CD4-positive, alpha-beta T cell (primary cell): ENCODE data around the gene GCG. TPM values are rescaled to one million over a fixed set of nuclear protein-coding genes. Genes with fewer than 3 reads are reported as not detected.

Experiments used
- ATAC-seq: fragments of 200-7000 bp; cut with Tn5 transposase; one replicate; pipeline ENCODE4 v1.10.0; 2022; ENCODE audit warnings: mild to moderate bottlenecking; ENCODE audit not compliant: poor library complexity
- CTCF ChIA-PET: fragments of 350-600 bp; sonication (Branson Sonifier 250); formaldehyde crosslinking; loops from one replicate; lab custom pipeline; 2021; ENCODE audit warnings: antibody characterized with exemption, inconsistent platforms; lab: Charles Lee
- POLR2A ChIA-PET: fragments of 350-600 bp; sonication (Branson Sonifier 250); formaldehyde crosslinking; loops from one replicate; lab custom pipeline; 2021; ENCODE audit warnings: antibody characterized with exemption, inconsistent platforms; lab: Charles Lee
- DNase-seq, 14 experiments: peaks; one replicate each; pipeline ENCODE4 v3.0.0-alpha.2; 2013 to 2020; ENCODE audit warnings: mixed read lengths in 2 of 14
- H3K27ac ChIP-seq, 2 donors: one replicate each; pipeline versions ENCODE4 v1.5.1 to v1.7.0; 2013; ENCODE audit warnings: low read length in 2 of 2, low read depth in 1 of 2, mild to moderate bottlenecking in 1 of 2
- H3K27me3 ChIP-seq, 2 experiments: 1 replicate in 1 of 2; 2 replicates in 1 of 2; pipeline versions ENCODE4 v1.6.1 to v1.7.0; 2013; ENCODE audit warnings: low read length in 2 of 2, control low read depth in 1 of 2, mild to moderate bottlenecking in 1 of 2, moderate library complexity in 1 of 2; ENCODE audit not compliant: insufficient read depth in 2 of 2, control insufficient read depth in 1 of 2
- H3K36me3 ChIP-seq: one replicate; pipeline ENCODE4 v1.6.1; 2013; ENCODE audit warnings: low read length, control low read depth; ENCODE audit not compliant: insufficient read depth
- H3K4me1 ChIP-seq: one replicate; pipeline ENCODE4 v1.6.1; 2013; ENCODE audit warnings: low read length, control low read depth; ENCODE audit not compliant: insufficient read depth
- H3K4me3 ChIP-seq: one replicate; pipeline ENCODE4 v1.5.1; 2013; ENCODE audit warnings: mild to moderate bottlenecking, low read length, moderate library complexity
- H3K9me3 ChIP-seq, 2 experiments: 1 replicate in 1 of 2; 2 replicates in 1 of 2; pipeline versions ENCODE4 v1.6.1 to v1.7.0; 2013; ENCODE audit warnings: low read length in 2 of 2, mild to moderate bottlenecking in 2 of 2, control low read depth in 1 of 2, moderate library complexity in 1 of 2; ENCODE audit not compliant: control insufficient read depth in 1 of 2, insufficient read depth in 1 of 2
- H3K27ac Mint-ChIP-seq: one replicate; pipeline ENCODE4 v1.8.0; 2020; ENCODE audit warnings: mixed read lengths
- H3K27me3 Mint-ChIP-seq: one replicate; pipeline ENCODE4 v1.8.0; 2021; ENCODE audit warnings: mixed read lengths
- H3K36me3 Mint-ChIP-seq: one replicate; pipeline ENCODE4 v1.8.0; 2021; ENCODE audit warnings: low read depth, mixed read lengths
- H3K4me1 Mint-ChIP-seq: one replicate; pipeline ENCODE4 v1.8.0; 2021; ENCODE audit warnings: low read depth, mixed read lengths
- H3K4me3 Mint-ChIP-seq: one replicate; pipeline ENCODE4 v1.8.0; 2020; ENCODE audit warnings: mild to moderate bottlenecking, mixed read lengths
- H3K9me3 Mint-ChIP-seq: one replicate; pipeline ENCODE4 v1.8.0; 2020; ENCODE audit warnings: mixed read lengths
- CTCF ChIP-seq: fragments of 200-600 bp; IDR thresholded peaks from one replicate; pipeline ENCODE4 v1.8.0; 2022; ENCODE audit warnings: antibody characterized with exemption, mild to moderate bottlenecking
- intact Hi-C, 2 experiments: fragments of 100-400 bp; cut with DNase I in 1 of 2; cut with micrococcal nuclease in 1 of 2; formaldehyde crosslinking; loops; one replicate each; pipeline versions ENCODE4 v1.15.1 to v1.9.0; 2023 to 2025; cut with DNase I, micrococcal nuclease
- total RNA-seq, 174 experiments: library from RNA in 2 of 174; stranded (reverse) in 2 of 174; gene quantifications; one replicate each; pipeline ENCODE4 v1.2.3 and lab custom pipeline; 2021 to 2026

GCG gene
- total RNA-seq, 2 experiments from 2014 or later, result not detected

GRCh38 chr2:162107361-162107901, 44.6 kb downstream of the GCG start:
- ATAC-seq (no peak), DNase-seq (no peak)
- ChIA-PET POLR2A (no interaction called here), CTCF (no interaction called here)
- Histone ChIP-seq H3K4me3 (no peak overlapping the region), H3K4me1 (no peaks in the 10 kb centered on the region), H3K9me3 (no peaks in the 10 kb centered on the region), H3K36me3 (no peaks in the 10 kb centered on the region), H3K27me3 (no peaks in the 10 kb centered on the region), H3K27ac (no peak overlapping the region)
- H3K4me1 Mint-ChIP-seq, result no peaks in the 10 kb centered on the region
- no peak overlapping the region for H3K4me3 Mint-ChIP-seq
- TF ChIP-seq CTCF, result no peak
- no peaks in the 10 kb centered on the region for H3K27me3 Mint-ChIP-seq
- no peaks in the 10 kb centered on the region for H3K36me3 Mint-ChIP-seq
- H3K9me3 Mint-ChIP-seq, result no peaks in the 10 kb centered on the region
- intact Hi-C loops, result no loop called here
- no peak overlapping the region for H3K27ac Mint-ChIP-seq

DNA sequence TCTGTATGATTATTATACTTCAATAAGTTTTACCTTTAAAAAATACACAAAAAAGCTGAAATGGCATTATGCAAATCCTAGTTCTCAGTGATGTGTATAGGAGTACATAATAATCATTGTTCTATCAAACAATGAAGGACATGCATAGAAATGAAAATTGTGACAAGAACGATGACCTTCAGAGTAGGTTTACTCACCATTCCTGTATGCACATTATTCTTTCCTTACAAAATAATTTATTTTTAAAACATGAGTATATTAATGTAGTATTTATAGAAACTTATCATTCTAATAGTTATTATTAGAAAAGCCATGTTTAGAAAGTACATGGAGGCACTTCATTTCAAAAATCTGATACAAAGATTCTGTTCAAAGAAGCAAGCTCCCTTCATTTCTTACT, 45.3 kb downstream of the GCG start:
- CTCF ChIA-PET, result no interaction called here
- intact Hi-C loops, result no loop called here

GRCh38 chr2:162106146-162106551, 45.9 kb downstream of the GCG start:
- no peak for TF ChIP-seq CTCF
- no peaks in the 10 kb centered on the region for H3K36me3 ChIP-seq
- CTCF ChIA-PET, result no interaction called here
- no peaks in the 10 kb centered on the region for H3K4me1 ChIP-seq
- no peak for ATAC-seq
- H3K9me3 ChIP-seq, result no peaks in the 10 kb centered on the region
- no peaks in the 10 kb centered on the region for H3K27me3 Mint-ChIP-seq
- DNase-seq, result no peak
- H3K27ac Mint-ChIP-seq, result no peak overlapping the region
- POLR2A ChIA-PET, result no interaction called here
- H3K9me3 Mint-ChIP-seq, result no peaks in the 10 kb centered on the region
- no peaks in the 10 kb centered on the region for H3K36me3 Mint-ChIP-seq
- H3K4me1 Mint-ChIP-seq, result no peaks in the 10 kb centered on the region
- H3K4me3 ChIP-seq, result no peak overlapping the region
- no peak overlapping the region for H3K27ac ChIP-seq
- intact Hi-C loops, result no loop called here
- no peaks in the 10 kb centered on the region for H3K27me3 ChIP-seq
- H3K4me3 Mint-ChIP-seq, result no peak overlapping the region

More for the DNA sequence above, 45.3 kb downstream of the GCG start:
- Mint-ChIP-seq H3K4me1 (no peaks in the 10 kb centered on the region), H3K36me3 (no peaks in the 10 kb centered on the region), H3K27me3 (no peaks in the 10 kb centered on the region), H3K9me3 (no peaks in the 10 kb centered on the region), H3K27ac (no peak overlapping the region), H3K4me3 (no peak overlapping the region)
- H3K4me1 ChIP-seq, result no peaks in the 10 kb centered on the region
- no peak overlapping the region for H3K27ac ChIP-seq
- no peaks in the 10 kb centered on the region for H3K9me3 ChIP-seq
- no peak overlapping the region for H3K4me3 ChIP-seq
- no peak for TF ChIP-seq CTCF
- H3K27me3 ChIP-seq, result no peaks in the 10 kb centered on the region
- no peaks in the 10 kb centered on the region for H3K36me3 ChIP-seq
- no peak for DNase-seq
- ATAC-seq, result no peak
- POLR2A ChIA-PET, result no interaction called here
